HG03571 (cell line): ENCODE measurements around the gene CNN3.
"Not testable (repeated sequence)": the region's sequence is repeated elsewhere in the genome, so short reads cannot be mapped to it uniquely, and the experiment has no call there.

Experiments used
- ATAC-seq: cut with Tn5 transposase; IDR thresholded peaks from one replicate; pipeline ENCODE4 v1.9.1; 2021; ENCODE audit not compliant: unreplicated experiment

Gene CNN3

GRCh38 chr1:94949681-94950661 is 23.1 kb upstream of the CNN3 start:
- ATAC-seq: no peak

GRCh38 chr1:94947437-94947836 is 20.5 kb upstream of the CNN3 start:
- no peak for ATAC-seq

GRCh38 chr1:94946886-94947285 is 20.0 kb upstream of the CNN3 start:
- no peak for ATAC-seq

- no peak for ATAC-seq
These were observed 15.5 kb upstream of the CNN3 start for GRCh38 chr1:94942171-94943128.

GRCh38 chr1:94941480-94941879 is 14.6 kb upstream of the CNN3 start:
- ATAC-seq: not testable (repeated sequence)

GRCh38 chr1:94940738-94941137 is 13.8 kb upstream of the CNN3 start:
- no peak for ATAC-seq

- ATAC-seq: no peak
These were observed 10.9 kb upstream of the CNN3 start for GRCh38 chr1:94937820-94938219.

GRCh38 chr1:94936861-94937620 is 10.1 kb upstream of the CNN3 start:
- no peak for ATAC-seq

- ATAC-seq: no peak
These were observed 8.6 kb upstream of the CNN3 start for GRCh38 chr1:94935476-94935875.

GRCh38 chr1:94935034-94935433 is 8.1 kb upstream of the CNN3 start:
- no peak for ATAC-seq

- ATAC-seq: no peak
These were observed 7.6 kb upstream of the CNN3 start for GRCh38 chr1:94934551-94934950.

- no peak for ATAC-seq
These were observed 4.4 kb upstream of the CNN3 start for GRCh38 chr1:94931254-94931841.

- no peak for ATAC-seq
These were observed 2.7 kb upstream of the CNN3 start for GRCh38 chr1:94929351-94930217.

- no peak for ATAC-seq
These were observed 1.5 kb upstream of the CNN3 start for GRCh38 chr1:94928293-94928939.

GRCh38 chr1:94927405-94928175 is 680 bp upstream of the CNN3 start:
- ATAC-seq: peak; percentile 25

GRCh38 chr1:94926126-94926914 is 590 bp downstream of the CNN3 start:
- peak; percentile 33 for ATAC-seq

- no peak for ATAC-seq
These were observed 1.3 kb downstream of the CNN3 start for GRCh38 chr1:94925561-94926125.
